ENCODE data around the gene SGPP2.

- TF ChIP-seq, protein P1, sequence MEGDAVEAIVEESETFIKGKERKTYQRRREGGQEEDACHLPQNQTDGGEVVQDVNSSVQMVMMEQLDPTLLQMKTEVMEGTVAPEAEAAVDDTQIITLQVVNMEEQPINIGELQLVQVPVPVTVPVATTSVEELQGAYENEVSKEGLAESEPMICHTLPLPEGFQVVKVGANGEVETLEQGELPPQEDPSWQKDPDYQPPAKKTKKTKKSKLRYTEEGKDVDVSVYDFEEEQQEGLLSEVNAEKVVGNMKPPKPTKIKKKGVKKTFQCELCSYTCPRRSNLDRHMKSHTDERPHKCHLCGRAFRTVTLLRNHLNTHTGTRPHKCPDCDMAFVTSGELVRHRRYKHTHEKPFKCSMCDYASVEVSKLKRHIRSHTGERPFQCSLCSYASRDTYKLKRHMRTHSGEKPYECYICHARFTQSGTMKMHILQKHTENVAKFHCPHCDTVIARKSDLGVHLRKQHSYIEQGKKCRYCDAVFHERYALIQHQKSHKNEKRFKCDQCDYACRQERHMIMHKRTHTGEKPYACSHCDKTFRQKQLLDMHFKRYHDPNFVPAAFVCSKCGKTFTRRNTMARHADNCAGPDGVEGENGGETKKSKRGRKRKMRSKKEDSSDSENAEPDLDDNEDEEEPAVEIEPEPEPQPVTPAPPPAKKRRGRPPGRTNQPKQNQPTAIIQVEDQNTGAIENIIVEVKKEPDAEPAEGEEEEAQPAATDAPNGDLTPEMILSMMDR (IDR thresholded peaks at IDR 0.05), result no peak
- TF ChIP-seq POLR2A (IDR thresholded peaks at IDR 0.05), result no peak
These were observed 55.5 kb downstream of the SGPP2 start for GRCh38 chr2:222479859-222480258.
